ENCODE results near the gene DCAF10. TPM values are rescaled to one million over a fixed set of nuclear protein-coding genes. Genes with fewer than 3 reads are reported as not detected.
A peak's percentile ranks its signal among the peaks of the same experiment; 100 is the strongest.

Gene DCAF10
- total and polyA plus RNA-seq, 2 of the 8 experiments (the other 6 are each of a cell fraction or from before 2014, with no cell fraction given) = 7.1 to 15.0 TPM

GRCh38 chr9:37870081-37870798 is 69.6 kb downstream of the DCAF10 start:
- FAIRE-seq (no peak), DNase-seq (ENCODE audit: low read depth in 1 of 2, low spot score in 2 of 2) (no peak)
- H2BK20ac ChIP-seq (ENCODE audit: low read length) = no peak overlapping the region
- ChIA-PET POLR2A (ENCODE audit: partially characterized antibody) (no interaction called here), CTCF (ENCODE audit: partially characterized antibody) (interaction anchor here (0.8 to 1.3 kb wide), 3 partner anchors 9 to 18 kb away, joined by 3 to 4 read pairs (median 4); no protein-coding TSS in a partner anchor)
- no peak overlapping the region for H2BK12ac ChIP-seq (ENCODE audit: low read depth, low read length)
- no peaks in the 10 kb centered on the region for H3K4me1 ChIP-seq (replicated peaks in 1 of 4; ENCODE audit: control insufficient read depth in 3 of 4, insufficient read depth in 4 of 4, low read length in 3 of 4)
- no peak overlapping the region for H2AK5ac ChIP-seq (ENCODE audit: low read depth, low read length)
- no peak overlapping the region for H2BK120ac ChIP-seq (replicated peaks; ENCODE audit: low read depth, low read length)
- no peak overlapping the region for H3K4me3 ChIP-seq (ENCODE audit: extremely low read depth in 1 of 4, insufficient read depth in 2 of 4, low read depth in 3 of 4, low read length in 4 of 4)
- no peak overlapping the region for H4K8ac ChIP-seq (ENCODE audit: extremely low read depth, insufficient read depth, low read length)
- H3K23ac ChIP-seq (ENCODE audit: insufficient read length) = no peak overlapping the region
- H3K4me2 ChIP-seq (ENCODE audit: insufficient read depth in 1 of 2, low read depth in 2 of 2, low read length in 2 of 2) = no peak overlapping the region
- H3K18ac ChIP-seq (ENCODE audit: extremely low read depth, low read length) = no peak overlapping the region
- H3K79me1 ChIP-seq (ENCODE audit: low read depth, low read length) = no peaks in the 10 kb centered on the region
- no peaks in the 10 kb centered on the region for H3K27me3 ChIP-seq (replicated peaks in 1 of 4; ENCODE audit: control insufficient read depth in 3 of 4, extremely low read depth in 1 of 4, insufficient read depth in 3 of 4, low read length in 3 of 4)
- H4K91ac ChIP-seq (replicated peaks; ENCODE audit: insufficient read length, low read length) = no peak overlapping the region
- no peak overlapping the region for H2BK5ac ChIP-seq (ENCODE audit: low read depth, low read length)
- WGBS, 2 experiments (ENCODE audit: extremely low coverage in 1 of 2, insufficient coverage in 1 of 2, insufficient read length in 1 of 2, insufficient replicate concordance in 2 of 2, low coverage in 1 of 2, low lambda C conversion rate in 2 of 2, missing lambda C conversion rate in 1 of 2) = 89% methylated on average over 5 of the region's 5 CpGs; no CpG with 5 or more reads in 1 of the 2 experiments
- H4K5ac ChIP-seq (ENCODE audit: insufficient read length, low read depth, low read length) = no peak overlapping the region
- H3K9ac ChIP-seq (replicated peaks in 1 of 4; ENCODE audit: extremely low read depth in 1 of 4, low read depth in 3 of 4, low read length in 3 of 4) = no peak overlapping the region
- no peak overlapping the region for H3K4ac ChIP-seq (replicated peaks; ENCODE audit: insufficient read length, low read depth, low read length)
- H3K27ac ChIP-seq (ENCODE audit: low read depth, low read length) = no peak overlapping the region
- no peaks in the 10 kb centered on the region for H3K36me3 ChIP-seq (ENCODE audit: control insufficient read depth in 2 of 4, insufficient read depth in 4 of 4, low read length in 3 of 4)
- no peak overlapping the region for H3K14ac ChIP-seq (ENCODE audit: insufficient read length)
- no peak overlapping the region for H3K56ac ChIP-seq (replicated peaks; ENCODE audit: insufficient read length, low read depth, low read length)
- peaks cover 0 to 1% of the 10 kb centered on the region in 2 experiments for H4K20me1 ChIP-seq (replicated peaks in 1 of 2; ENCODE audit: control insufficient read depth in 1 of 2, insufficient read depth in 2 of 2, low read length in 2 of 2)
- H3K23me2 ChIP-seq (ENCODE audit: low read depth, low read length) = no peaks in the 10 kb centered on the region
- no peaks in the 10 kb centered on the region for H3K79me2 ChIP-seq (ENCODE audit: control insufficient read depth in 1 of 2, insufficient read depth in 2 of 2, low read length in 2 of 2)
- H2AFZ ChIP-seq (ENCODE audit: low read length) = no peak overlapping the region
- no peak for TF ChIP-seq ASH2L (IDR thresholded peaks at IDR 0.05; ENCODE audit: low read length)
- 0 out of 2 replicates have a peak, but pooled peaks have one; percentile 14 for TF ChIP-seq KDM1A (IDR thresholded peaks at IDR 0.05; ENCODE audit: borderline replicate concordance, low read length)
- no peaks in the 10 kb centered on the region for H3K9me3 ChIP-seq (ENCODE audit: insufficient read depth in 2 of 2, low read depth in 1 of 2, low read length in 1 of 2)
- no peak overlapping the region for H2BK15ac ChIP-seq (ENCODE audit: low read length)

Data from H1 (cell line).